HCT116 (cell line): Measurements from ENCODE around the gene NKX6-2. TPM values are rescaled to one million over a fixed set of nuclear protein-coding genes. Genes with fewer than 3 reads are reported as not detected.

Experiments
- ATAC-seq: fragments of 200-7000 bp; cut with Tn5 transposase; 2 replicates; pipeline ENCODE4 v1.9.1; 2020; ENCODE audit warnings: mild to moderate bottlenecking, moderate library complexity
- BruUV-seq: library from RNA; stranded (reverse); fragments of 400-500 nt; replicated peaks from 2 replicates; lab custom pipeline; 2021; lab: Mats Ljungman, UMichigan
- CTCF ChIA-PET: fragments of 300-600 bp; sonication (Branson Sonifier 250); formaldehyde crosslinking; loops from one replicate; lab custom pipeline; 2021; ENCODE audit warnings: antibody characterized with exemption; lab: Charles Lee
- POLR2A ChIA-PET: fragments of 300-600, 350-600 bp; sonication (Branson Sonifier 250); formaldehyde crosslinking; loops from one replicate; lab custom pipeline; 2021; ENCODE audit warnings: antibody characterized with exemption; lab: Charles Lee
- RAD21 ChIA-PET, 2 experiments: fragments of 300-600 bp; sonication (Branson Sonifier 250); formaldehyde crosslinking; loops; one replicate each; lab custom pipeline; 2023; ENCODE audit warnings: low total read pairs in 2 of 2; ENCODE audit not compliant: uncharacterized antibody in 2 of 2, unreplicated experiment in 2 of 2, low non-redundant PET in 1 of 2; lab: Charles Lee
- DNase-seq: peaks from one replicate; pipeline ENCODE4 v3.0.0-alpha.2; 2010; ENCODE audit warnings: low read depth, low spot score
- H2AFZ ChIP-seq: fragments of 200-600 bp; shearing (Covaris generic), sonication (generic); 2 replicates; pipeline ENCODE4 v1.6.1; 2017; ENCODE audit warnings: low read depth, mixed run types, mixed read lengths, antibody characterized with exemption, low read length; ENCODE audit not compliant: poor library complexity, severe bottlenecking
- H3K27ac ChIP-seq: 2 replicates; pipeline ENCODE4 v1.5.1; 2012; ENCODE audit warnings: low read depth, low read length
- H3K27me3 ChIP-seq: fragments of 200-600 bp; sonication (generic); 2 replicates; pipeline ENCODE4 v1.6.1; 2016; ENCODE audit warnings: mixed run types, low read length, mixed read lengths; ENCODE audit not compliant: insufficient read depth
- H3K36me3 ChIP-seq, 2 experiments: fragments of 200-500 bp in 1 of 2; fragments of 200-600 bp in 1 of 2; sonication (Bioruptor generic) in 1 of 2; sonication (generic) in 1 of 2; 2 replicates each; pipeline versions ENCODE4 v1.5.1 to v1.6.1; 2014 to 2016; ENCODE audit warnings: low read length in 2 of 2, inconsistent platforms in 1 of 2, mixed read lengths in 1 of 2, mixed run types in 1 of 2; ENCODE audit not compliant: insufficient read depth in 2 of 2, control insufficient read depth in 1 of 2
- H3K4me1 ChIP-seq, 2 experiments: fragments of 200-600 bp in 1 of 2; sonication (generic) in 1 of 2; 2 replicates each; pipeline versions ENCODE4 v1.5.1 to v1.6.1; 2012 to 2017; ENCODE audit warnings: low read length in 2 of 2, inconsistent platforms in 1 of 2, mild to moderate bottlenecking in 1 of 2, mixed read lengths in 1 of 2, mixed run types in 1 of 2, moderate library complexity in 1 of 2; ENCODE audit not compliant: insufficient read depth in 2 of 2, control insufficient read depth in 1 of 2
- H3K4me2 ChIP-seq: fragments of 200-600 bp; sonication (generic); 2 replicates; pipeline ENCODE4 v1.6.1; 2017; ENCODE audit warnings: mixed run types, low read length, mixed read lengths
- H3K4me3 ChIP-seq, 2 experiments: fragments of 200-600 bp in 1 of 2; sonication (generic) in 1 of 2; replicated peaks in 1 of 2; 2 replicates each; pipeline ENCODE4 v1.5.1; 2011 to 2016; ENCODE audit warnings: low read length in 2 of 2, control low read depth in 1 of 2, low read depth in 1 of 2, mild to moderate bottlenecking in 1 of 2, mixed read lengths in 1 of 2, mixed run types in 1 of 2
- H3K79me2 ChIP-seq: fragments of 200-600 bp; sonication (generic); 2 replicates; pipeline ENCODE4 v1.6.1; 2017; ENCODE audit warnings: mild to moderate bottlenecking, mixed run types, low read length, moderate library complexity, mixed read lengths; ENCODE audit not compliant: insufficient read depth
- H3K9ac ChIP-seq: fragments of 200-600 bp; sonication (generic); 2 replicates; pipeline ENCODE4 v1.6.1; 2016; ENCODE audit warnings: low read length, mixed read lengths
- H3K9me2 ChIP-seq: fragments of 200-600 bp; sonication (generic), shearing (Covaris generic); 2 replicates; pipeline ENCODE4 v1.6.1; 2017; ENCODE audit warnings: mixed run types, mild to moderate bottlenecking, moderate library complexity; ENCODE audit not compliant: insufficient read depth
- H3K9me3 ChIP-seq, 2 experiments: fragments of 200-500 bp in 1 of 2; fragments of 200-600 bp in 1 of 2; sonication (Bioruptor generic) in 1 of 2; sonication (generic) in 1 of 2; 2 replicates each; pipeline ENCODE4 v1.6.1; 2014 to 2017; ENCODE audit warnings: low read length in 2 of 2, mixed read lengths in 2 of 2, inconsistent platforms in 1 of 2, low read depth in 1 of 2, mild to moderate bottlenecking in 1 of 2, mixed run types in 1 of 2, moderate library complexity in 1 of 2; ENCODE audit not compliant: control insufficient read depth in 1 of 2, insufficient read depth in 1 of 2
- H4K20me1 ChIP-seq: fragments of 200-600 bp; sonication (generic), shearing (Covaris generic); 2 replicates; pipeline ENCODE4 v1.6.1; 2017; ENCODE audit warnings: mixed run types, mild to moderate bottlenecking, moderate library complexity; ENCODE audit not compliant: insufficient read depth
- YY1 ChIP-seq: IDR thresholded peaks from 2 replicates; pipeline ENCODE4 v1.6.1; 2011; ENCODE audit warnings: low read length, low read depth, moderate library complexity, mild to moderate bottlenecking; ENCODE audit not compliant: insufficient replicate concordance; ENCODE audit errors: extremely low read depth
- intact Hi-C: fragments of 100-400 bp; cut with micrococcal nuclease; formaldehyde crosslinking; loops from 2 replicates; pipeline ENCODE4 v1.10.0; 2022
- total RNA-seq: library from RNA; stranded (reverse); gene quantifications from one replicate; pipeline ENCODE4 v1.2.1, GENCODE V29; 2021; ENCODE audit not compliant: unreplicated experiment
- TF ChIP-seq, protein P1 (sequence below): IDR thresholded peaks from 2 replicates; pipeline ENCODE4 v1.6.1; 2011; ENCODE audit warnings: mild to moderate bottlenecking, low read length, moderate library complexity; ENCODE audit not compliant: insufficient replicate concordance; ENCODE audit errors: extremely low read depth
- TF ChIP-seq, protein P2 (sequence below): IDR thresholded peaks from 2 replicates; pipeline ENCODE4 v1.6.1; 2012; ENCODE audit warnings: low read depth

Gene NKX6-2
- total RNA-seq, 1 experiment from 2014 or later: not detected

DNA sequence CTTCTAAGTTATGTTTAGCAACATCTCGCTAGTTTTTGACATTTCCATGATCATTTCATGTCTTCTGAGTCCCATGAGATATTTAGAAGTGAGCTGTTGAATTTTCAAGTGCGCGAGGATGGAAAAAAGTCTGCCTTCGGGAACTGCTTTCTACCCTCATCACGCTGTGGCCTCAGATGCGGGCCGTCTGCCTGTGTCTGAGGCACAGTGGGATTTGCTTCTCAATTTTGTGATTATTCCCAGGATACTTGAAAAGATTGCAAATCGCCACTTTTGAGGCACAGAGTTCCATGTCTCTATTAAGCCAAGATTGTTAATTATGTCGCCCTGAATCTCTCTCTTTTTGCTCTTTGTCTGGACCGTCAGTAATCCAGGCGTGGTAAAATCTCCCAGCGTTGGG lies 30.8 kb upstream of the NKX6-2 start:
- H3K4me3 ChIP-seq: no peak overlapping the region
- CTCF ChIA-PET: no interaction called here

More for the DNA sequence above, 30.8 kb upstream of the NKX6-2 start:
- no peaks in the 10 kb centered on the region for H3K79me2 ChIP-seq
- RAD21 ChIA-PET: no interaction called here
- no peaks in the 10 kb centered on the region for H4K20me1 ChIP-seq
- BruUV-seq: no TSS peak
- no peaks in the 10 kb centered on the region for H3K27me3 ChIP-seq
- H3K36me3 ChIP-seq: no peaks in the 10 kb centered on the region
- no peaks in the 10 kb centered on the region for H3K9me3 ChIP-seq
- H2AFZ ChIP-seq: no peak overlapping the region
- intact Hi-C loops: no loop called here
- DNase-seq: no peak
- no peak for TF ChIP-seq YY1
- TF ChIP-seq, protein P1, sequence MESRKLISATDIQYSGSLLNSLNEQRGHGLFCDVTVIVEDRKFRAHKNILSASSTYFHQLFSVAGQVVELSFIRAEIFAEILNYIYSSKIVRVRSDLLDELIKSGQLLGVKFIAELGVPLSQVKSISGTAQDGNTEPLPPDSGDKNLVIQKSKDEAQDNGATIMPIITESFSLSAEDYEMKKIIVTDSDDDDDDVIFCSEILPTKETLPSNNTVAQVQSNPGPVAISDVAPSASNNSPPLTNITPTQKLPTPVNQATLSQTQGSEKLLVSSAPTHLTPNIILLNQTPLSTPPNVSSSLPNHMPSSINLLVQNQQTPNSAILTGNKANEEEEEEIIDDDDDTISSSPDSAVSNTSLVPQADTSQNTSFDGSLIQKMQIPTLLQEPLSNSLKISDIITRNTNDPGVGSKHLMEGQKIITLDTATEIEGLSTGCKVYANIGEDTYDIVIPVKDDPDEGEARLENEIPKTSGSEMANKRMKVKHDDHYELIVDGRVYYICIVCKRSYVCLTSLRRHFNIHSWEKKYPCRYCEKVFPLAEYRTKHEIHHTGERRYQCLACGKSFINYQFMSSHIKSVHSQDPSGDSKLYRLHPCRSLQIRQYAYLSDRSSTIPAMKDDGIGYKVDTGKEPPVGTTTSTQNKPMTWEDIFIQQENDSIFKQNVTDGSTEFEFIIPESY: no peak
- TF ChIP-seq, protein P2, sequence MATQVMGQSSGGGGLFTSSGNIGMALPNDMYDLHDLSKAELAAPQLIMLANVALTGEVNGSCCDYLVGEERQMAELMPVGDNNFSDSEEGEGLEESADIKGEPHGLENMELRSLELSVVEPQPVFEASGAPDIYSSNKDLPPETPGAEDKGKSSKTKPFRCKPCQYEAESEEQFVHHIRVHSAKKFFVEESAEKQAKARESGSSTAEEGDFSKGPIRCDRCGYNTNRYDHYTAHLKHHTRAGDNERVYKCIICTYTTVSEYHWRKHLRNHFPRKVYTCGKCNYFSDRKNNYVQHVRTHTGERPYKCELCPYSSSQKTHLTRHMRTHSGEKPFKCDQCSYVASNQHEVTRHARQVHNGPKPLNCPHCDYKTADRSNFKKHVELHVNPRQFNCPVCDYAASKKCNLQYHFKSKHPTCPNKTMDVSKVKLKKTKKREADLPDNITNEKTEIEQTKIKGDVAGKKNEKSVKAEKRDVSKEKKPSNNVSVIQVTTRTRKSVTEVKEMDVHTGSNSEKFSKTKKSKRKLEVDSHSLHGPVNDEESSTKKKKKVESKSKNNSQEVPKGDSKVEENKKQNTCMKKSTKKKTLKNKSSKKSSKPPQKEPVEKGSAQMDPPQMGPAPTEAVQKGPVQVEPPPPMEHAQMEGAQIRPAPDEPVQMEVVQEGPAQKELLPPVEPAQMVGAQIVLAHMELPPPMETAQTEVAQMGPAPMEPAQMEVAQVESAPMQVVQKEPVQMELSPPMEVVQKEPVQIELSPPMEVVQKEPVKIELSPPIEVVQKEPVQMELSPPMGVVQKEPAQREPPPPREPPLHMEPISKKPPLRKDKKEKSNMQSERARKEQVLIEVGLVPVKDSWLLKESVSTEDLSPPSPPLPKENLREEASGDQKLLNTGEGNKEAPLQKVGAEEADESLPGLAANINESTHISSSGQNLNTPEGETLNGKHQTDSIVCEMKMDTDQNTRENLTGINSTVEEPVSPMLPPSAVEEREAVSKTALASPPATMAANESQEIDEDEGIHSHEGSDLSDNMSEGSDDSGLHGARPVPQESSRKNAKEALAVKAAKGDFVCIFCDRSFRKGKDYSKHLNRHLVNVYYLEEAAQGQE: no peak
- H3K4me2 ChIP-seq: no peak overlapping the region
- POLR2A ChIA-PET: no interaction called here
- no peak for ATAC-seq
- H3K27ac ChIP-seq: no peak overlapping the region
- H3K9ac ChIP-seq: no peak overlapping the region
- H3K9me2 ChIP-seq: no peaks in the 10 kb centered on the region
- no peaks in the 10 kb centered on the region for H3K4me1 ChIP-seq
